ENCODE results near the gene FNDC3B.
"Not testable (repeated sequence)": the region's sequence is repeated elsewhere in the genome, so short reads cannot be mapped to it uniquely, and the experiment has no call there.

Gene FNDC3B

GRCh38 chr3:172074032-172074431 is 34.7 kb downstream of the FNDC3B start:
- no peak for DNase-seq (ENCODE audit: low spot score)

- DNase-seq (ENCODE audit: low spot score): peak; percentile 31
These were observed 35.2 kb downstream of the FNDC3B start for GRCh38 chr3:172074586-172074985.

- no peak for DNase-seq (ENCODE audit: low spot score)
These were observed 36.8 kb downstream of the FNDC3B start for GRCh38 chr3:172076212-172076611.

- DNase-seq (ENCODE audit: low spot score): no peak
These were observed 37.9 kb downstream of the FNDC3B start for GRCh38 chr3:172077197-172077757.

- DNase-seq (ENCODE audit: low spot score): no peak
These were observed 38.9 kb downstream of the FNDC3B start for GRCh38 chr3:172078244-172078643.

- DNase-seq (ENCODE audit: low spot score): no peak
These were observed 39.3 kb downstream of the FNDC3B start for GRCh38 chr3:172078721-172079120.

- DNase-seq (ENCODE audit: low spot score): no peak
These were observed 40.1 kb downstream of the FNDC3B start for GRCh38 chr3:172079326-172079976.

- DNase-seq (ENCODE audit: low spot score): no peak
These were observed 41.1 kb downstream of the FNDC3B start for GRCh38 chr3:172080503-172080902.

- peak; percentile 89 for DNase-seq (ENCODE audit: low spot score)
These were observed 42.9 kb downstream of the FNDC3B start for GRCh38 chr3:172082269-172082668.

- DNase-seq (ENCODE audit: low spot score): no peak
These were observed 43.6 kb downstream of the FNDC3B start for GRCh38 chr3:172082820-172083513.

GRCh38 chr3:172083995-172084409 is 44.6 kb downstream of the FNDC3B start:
- no peak for DNase-seq (ENCODE audit: low spot score)

- no peak for DNase-seq (ENCODE audit: low spot score)
These were observed 45.6 kb downstream of the FNDC3B start for GRCh38 chr3:172084871-172085556.

GRCh38 chr3:172085557-172085895 is 46.1 kb downstream of the FNDC3B start:
- no peak for DNase-seq (ENCODE audit: low spot score)

- DNase-seq (ENCODE audit: low spot score): no peak
These were observed 46.7 kb downstream of the FNDC3B start for GRCh38 chr3:172086071-172086470.

- DNase-seq (ENCODE audit: low spot score): peak; percentile 11
These were observed 47.8 kb downstream of the FNDC3B start for GRCh38 chr3:172087198-172087597.

GRCh38 chr3:172087602-172088580 is 48.5 kb downstream of the FNDC3B start:
- DNase-seq (ENCODE audit: low spot score): no peak

GRCh38 chr3:172089250-172089649 is 49.9 kb downstream of the FNDC3B start:
- DNase-seq (ENCODE audit: low spot score): peak; percentile 33

- no peak for DNase-seq (ENCODE audit: low spot score)
These were observed 50.7 kb downstream of the FNDC3B start for GRCh38 chr3:172090035-172090434.

- DNase-seq (ENCODE audit: low spot score): no peak
These were observed 53.3 kb downstream of the FNDC3B start for GRCh38 chr3:172092658-172093057.

- not testable (repeated sequence) for DNase-seq (ENCODE audit: low spot score)
These were observed 54.4 kb downstream of the FNDC3B start for GRCh38 chr3:172093581-172094443.
